Spleen (tissue), 7 donors: ENCODE data around the gene GNAT3.

Source experiments
- POLR2A ChIP-seq, 3 donors: fragments of 450-650 bp; IDR thresholded peaks; one replicate each; pipeline ENCODE4 v1.5.1; 2017; ENCODE audit warnings: antibody characterized with exemption in 3 of 3, mild to moderate bottlenecking in 1 of 3
- POLR2AphosphoS5 ChIP-seq, 3 donors: sonication (generic); formaldehyde crosslinking; IDR thresholded peaks; one replicate each; pipeline ENCODE4 v1.5.1; 2017; ENCODE audit warnings: antibody characterized with exemption in 3 of 3
- TF ChIP-seq, protein P1 (sequence below), 11 experiments: fragments of 200-600 bp in 7 of 11; fragments of 450-650 bp in 4 of 11; sonication (generic) in 4 of 11; IDR thresholded peaks in 8 of 11; conservative IDR thresholded peaks in 3 of 11; 1 replicate in 7 of 11; 2 replicates in 4 of 11; pipeline versions ENCODE4 v1.4.0 to v1.8.0; 2016 to 2021; ENCODE audit warnings: antibody characterized with exemption in 11 of 11, inconsistent platforms in 4 of 11, mild to moderate bottlenecking in 1 of 11
- donor health status: DM: no; HTN: no; CAD: no; lungs with moderate emphysema.
- donor health status: DM: no; HTN: no; CAD: no.
- donor health status: DM: no; HTN: no; CAD: no.

DNA sequence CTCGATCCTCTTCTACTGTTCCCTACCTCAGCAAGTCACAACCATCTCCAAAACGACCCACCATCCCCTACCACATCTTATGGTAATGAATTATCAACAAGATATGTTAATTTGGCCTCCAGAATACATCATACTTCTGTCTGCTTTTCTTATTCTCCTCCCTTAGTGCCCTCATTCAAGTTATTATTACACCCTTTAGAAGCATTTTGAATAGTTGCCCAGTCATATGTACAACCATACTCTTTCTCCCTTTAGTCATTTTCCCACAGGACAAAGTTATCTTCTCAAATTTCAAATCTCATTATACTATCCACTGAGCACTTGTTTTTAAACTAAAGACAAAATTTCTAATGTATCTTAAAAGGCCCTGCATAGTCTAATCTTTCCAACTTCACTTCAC lies 71.0 kb downstream of the GNAT3 start:
- TF ChIP-seq, protein P1, sequence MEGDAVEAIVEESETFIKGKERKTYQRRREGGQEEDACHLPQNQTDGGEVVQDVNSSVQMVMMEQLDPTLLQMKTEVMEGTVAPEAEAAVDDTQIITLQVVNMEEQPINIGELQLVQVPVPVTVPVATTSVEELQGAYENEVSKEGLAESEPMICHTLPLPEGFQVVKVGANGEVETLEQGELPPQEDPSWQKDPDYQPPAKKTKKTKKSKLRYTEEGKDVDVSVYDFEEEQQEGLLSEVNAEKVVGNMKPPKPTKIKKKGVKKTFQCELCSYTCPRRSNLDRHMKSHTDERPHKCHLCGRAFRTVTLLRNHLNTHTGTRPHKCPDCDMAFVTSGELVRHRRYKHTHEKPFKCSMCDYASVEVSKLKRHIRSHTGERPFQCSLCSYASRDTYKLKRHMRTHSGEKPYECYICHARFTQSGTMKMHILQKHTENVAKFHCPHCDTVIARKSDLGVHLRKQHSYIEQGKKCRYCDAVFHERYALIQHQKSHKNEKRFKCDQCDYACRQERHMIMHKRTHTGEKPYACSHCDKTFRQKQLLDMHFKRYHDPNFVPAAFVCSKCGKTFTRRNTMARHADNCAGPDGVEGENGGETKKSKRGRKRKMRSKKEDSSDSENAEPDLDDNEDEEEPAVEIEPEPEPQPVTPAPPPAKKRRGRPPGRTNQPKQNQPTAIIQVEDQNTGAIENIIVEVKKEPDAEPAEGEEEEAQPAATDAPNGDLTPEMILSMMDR (IDR thresholded peaks at IDR 0.05 in 8 of 11, conservative IDR thresholded peaks at IDR 0.05 in 3 of 11) = no peak
- TF ChIP-seq POLR2AphosphoS5 (IDR thresholded peaks at IDR 0.05) = no peak
- no peak for TF ChIP-seq POLR2A (IDR thresholded peaks at IDR 0.05)
